Stimulated activated naive CD8-positive, alpha-beta T cell treated with anti-CD3 and anti-CD28 coated beads, Interleukin-15, Interleukin-2, amounts not matched to agents 100 U/mL and 50 U/mL, for 24 hours (primary cell): Measurements from ENCODE around the gene CENPE.

Experiments
- ATAC-seq: fragments of 150-1000 bp; cut with Tn5 transposase; one replicate; pipeline ENCODE4 v1.10.0; 2021
- DNase-seq: peaks from one replicate; pipeline ENCODE4 v3.0.0; 2021

CENPE gene

GRCh38 chr4:103076747-103077347 lies 121.3 kb downstream of the CENPE start, which contains the start of gene SLC9B2:
TSS of gene SLC9B2 (minus strand) at chr4:103076761. CDS start at chr4:103067550, 9,211 bp downstream.
- peak; percentile 13 for DNase-seq
- ATAC-seq, result peak; percentile 70

DNA sequence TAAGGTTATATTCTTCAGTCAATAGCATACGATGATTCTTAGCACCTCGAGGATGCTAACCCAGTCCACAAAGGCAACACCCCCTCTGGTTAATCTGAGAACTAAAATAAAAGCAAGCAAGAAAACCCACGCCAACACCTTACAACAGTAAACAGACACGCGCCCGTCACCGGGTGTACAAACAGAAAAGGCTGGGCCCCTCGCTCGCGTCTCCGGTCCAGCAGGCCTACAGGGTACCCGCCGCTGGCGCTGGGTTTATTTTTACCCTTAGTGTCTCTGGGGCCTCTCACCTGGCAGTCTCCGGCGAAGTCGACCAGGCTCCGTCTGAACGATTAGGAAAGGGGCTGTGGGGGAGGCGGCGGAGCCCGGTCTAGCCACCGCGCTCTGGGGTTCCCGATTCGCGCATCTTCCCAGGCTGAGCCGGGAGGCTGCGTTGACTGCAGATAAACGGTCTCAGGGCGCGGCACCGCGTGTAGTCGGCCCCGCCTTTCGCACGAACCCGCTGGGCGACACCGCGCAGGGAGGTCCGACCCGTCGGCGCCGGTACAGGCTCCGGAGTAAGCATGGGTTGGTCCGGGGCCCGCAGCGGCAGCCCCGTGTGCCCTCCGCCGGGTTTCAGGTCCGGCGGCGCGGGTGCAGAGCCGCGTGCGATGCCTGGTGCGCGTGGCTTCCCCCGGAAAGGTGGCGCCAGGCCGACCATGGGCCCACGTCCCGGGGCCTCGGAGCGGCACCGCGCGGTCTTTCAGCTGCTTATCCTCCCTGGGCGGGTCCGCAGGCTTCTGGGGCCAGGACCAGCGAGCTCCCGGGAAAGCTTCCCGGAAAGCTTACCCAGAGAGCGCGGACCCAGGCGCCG lies 122.0 kb downstream of the CENPE start:
- peak; percentile 65 for DNase-seq
- peak; percentile 68 for ATAC-seq

GRCh38 chr4:103075435-103075893 lies 122.7 kb downstream of the CENPE start:
- ATAC-seq, result no peak
- no peak for DNase-seq

DNA sequence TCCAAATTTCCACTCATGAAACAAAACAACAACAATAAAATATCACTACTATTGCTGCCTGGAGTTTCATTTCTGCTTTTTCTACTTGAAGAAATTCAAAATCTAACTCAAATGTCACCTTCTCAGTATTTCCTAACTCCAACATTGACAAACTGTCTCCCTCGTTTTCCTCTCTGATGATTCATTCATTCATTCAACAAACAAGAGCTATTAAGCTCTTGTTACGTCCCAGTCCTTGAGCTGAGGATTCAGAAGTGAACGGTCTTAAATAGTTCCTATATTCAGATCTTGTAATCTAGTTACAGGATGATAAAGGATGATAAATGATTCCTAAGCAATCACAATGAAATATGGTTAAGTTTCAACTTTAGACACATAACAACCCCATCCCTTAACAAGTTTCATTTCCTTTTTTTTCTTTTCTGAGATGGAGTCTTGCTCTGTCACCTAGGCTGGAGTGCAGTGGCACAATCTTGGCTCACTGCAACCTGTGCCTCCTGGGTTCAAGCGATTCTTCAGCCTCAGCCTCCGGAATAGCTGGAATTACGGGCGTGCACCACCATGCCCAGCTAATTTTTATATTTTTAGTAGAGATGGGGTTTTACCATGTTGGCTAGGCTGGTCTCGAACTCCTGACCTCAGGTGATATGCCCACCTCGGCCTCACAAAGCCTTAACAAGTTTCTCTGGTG lies 123.3 kb downstream of the CENPE start:
- ATAC-seq, result no peak
- DNase-seq, result no peak

DNA sequence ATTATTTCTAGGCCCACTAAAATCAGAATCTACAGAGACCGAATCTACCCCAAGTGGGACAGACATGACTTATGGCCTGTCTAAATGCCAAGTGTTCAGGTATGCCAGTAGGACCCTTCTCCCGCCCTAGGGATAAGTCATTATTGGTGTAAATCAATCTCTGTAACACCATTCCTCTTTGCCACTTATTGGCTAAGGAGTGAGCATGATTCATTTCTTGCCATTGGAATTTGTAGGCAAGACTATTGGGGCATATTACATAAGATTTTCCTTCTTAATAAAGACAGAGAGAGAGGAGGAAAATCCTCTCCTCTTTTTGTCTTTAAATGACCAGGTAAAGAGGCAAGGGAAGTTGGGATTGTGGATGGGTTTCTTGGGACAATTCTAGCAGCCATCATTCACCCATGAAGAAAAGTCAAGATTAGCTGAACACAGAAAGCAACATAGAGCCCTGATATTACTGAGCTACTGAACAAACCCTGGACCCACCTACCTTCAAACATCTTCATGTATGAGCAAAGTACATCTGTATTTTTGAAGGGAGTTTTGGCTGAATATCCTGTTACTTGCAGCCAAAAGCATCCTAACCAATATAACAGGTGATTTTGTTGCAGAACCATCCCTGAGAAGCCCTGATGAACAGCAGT lies 124.2 kb downstream of the CENPE start:
- no peak for ATAC-seq

GRCh38 chr4:103067841-103068547 lies 130.1 kb downstream of the CENPE start:
- DNase-seq (no peak), ATAC-seq (peak; percentile 59)

More for the DNA sequence above, 124.2 kb downstream of the CENPE start:
- DNase-seq, result no peak

- DNase-seq (no peak), ATAC-seq (no peak)
Observed at GRCh38 chr4:103060453-103061148, 137.5 kb downstream of the CENPE start.
